Measurements from ENCODE around the gene STK32C. TPM values are rescaled to one million over a fixed set of nuclear protein-coding genes. Genes with fewer than 3 reads are reported as not detected.

STK32C gene
- total RNA-seq, 2 donors from 2014 or later: 8.4 to 9.9 TPM

DNA sequence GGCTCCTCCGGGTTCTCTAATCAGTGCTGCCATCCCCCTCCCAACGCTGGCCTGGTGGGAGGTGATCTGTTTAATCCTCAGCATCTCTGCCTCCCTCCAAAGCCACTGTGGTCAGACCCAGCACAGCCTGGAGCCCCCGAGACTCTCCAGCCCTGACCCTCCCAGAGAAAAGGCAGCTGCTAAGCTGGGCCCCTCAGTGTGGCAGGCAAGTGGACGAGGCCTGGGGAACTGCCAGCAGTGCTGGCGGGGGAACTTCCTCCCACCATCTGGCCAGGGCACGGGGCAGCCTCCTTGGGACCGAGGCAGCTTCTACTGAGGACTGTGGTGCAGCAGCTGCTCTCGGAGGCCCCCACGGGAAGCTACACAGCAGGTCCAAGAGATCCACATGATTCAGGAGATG, 69.9 kb downstream of the STK32C start:
- no peak for TF ChIP-seq CTCF (conservative IDR thresholded peaks at IDR 0.05)
- no peaks in the 10 kb centered on the region for H3K9me3 ChIP-seq (ENCODE audit: control insufficient read depth, low read length)
- Mint-ChIP-seq H3K36me3 (ENCODE audit: low read depth) (no peaks in the 10 kb centered on the region), H3K9me3 (no peaks in the 10 kb centered on the region), H3K4me1 (no peaks in the 10 kb centered on the region), H3K27me3 (ENCODE audit: insufficient read depth) (no peaks in the 10 kb centered on the region), H3K4me3 (no peak overlapping the region), H3K27ac (no peak overlapping the region)
- H3K9ac ChIP-seq (ENCODE audit: extremely low read depth, low read length, poor library complexity, severe bottlenecking): no peak overlapping the region
- H3K27ac ChIP-seq (ENCODE audit: low read depth, low read length): peak overlapping the region; percentile 38
- no peak for DNase-seq
- H3K4me1 ChIP-seq (ENCODE audit: control insufficient read depth, insufficient read depth, low read length): no peaks in the 10 kb centered on the region
- H3K27me3 ChIP-seq (ENCODE audit: control insufficient read depth, insufficient read depth, low read length, poor library complexity, severe bottlenecking): no peaks in the 10 kb centered on the region
- H3K36me3 ChIP-seq (ENCODE audit: control insufficient read depth, insufficient read depth, low read length): no peaks in the 10 kb centered on the region
- H3K4me3 ChIP-seq (ENCODE audit: low read length): no peak overlapping the region
- WGBS, 2 experiments (ENCODE audit: insufficient coverage in 1 of 2, insufficient read length in 1 of 2): 67 to 72% methylated on average over 8 to 9 of the region's 9 CpGs

GRCh38 chr10:132237396-132237795, 70.4 kb downstream of the STK32C start:
- Histone ChIP-seq H3K9me3 (ENCODE audit: control insufficient read depth, low read length) (no peaks in the 10 kb centered on the region), H3K4me3 (ENCODE audit: low read length) (no peak overlapping the region), H3K27me3 (ENCODE audit: control insufficient read depth, insufficient read depth, low read length, poor library complexity, severe bottlenecking) (no peaks in the 10 kb centered on the region), H3K27ac (ENCODE audit: low read depth, low read length) (no peak overlapping the region), H3K36me3 (ENCODE audit: control insufficient read depth, insufficient read depth, low read length) (no peaks in the 10 kb centered on the region), H3K4me1 (ENCODE audit: control insufficient read depth, insufficient read depth, low read length) (no peaks in the 10 kb centered on the region), H3K9ac (ENCODE audit: extremely low read depth, low read length, poor library complexity, severe bottlenecking) (no peak overlapping the region)
- H3K27me3 Mint-ChIP-seq (ENCODE audit: insufficient read depth): no peaks in the 10 kb centered on the region
- no peaks in the 10 kb centered on the region for H3K36me3 Mint-ChIP-seq (ENCODE audit: low read depth)
- H3K9me3 Mint-ChIP-seq: no peaks in the 10 kb centered on the region
- no peak overlapping the region for H3K4me3 Mint-ChIP-seq
- H3K27ac Mint-ChIP-seq: no peak overlapping the region
- 86 to 92% methylated on average over 5 to 15 of the region's 15 CpGs for WGBS, 2 experiments (ENCODE audit: insufficient coverage in 1 of 2, insufficient read length in 1 of 2)
- no peak for TF ChIP-seq CTCF (conservative IDR thresholded peaks at IDR 0.05)
- no peaks in the 10 kb centered on the region for H3K4me1 Mint-ChIP-seq
- no peak for DNase-seq

- 93 to 95% methylated on average over 12 to 13 of the region's 13 CpGs for WGBS, 2 experiments (ENCODE audit: insufficient coverage in 1 of 2, insufficient read length in 1 of 2)
- Histone ChIP-seq H3K36me3 (ENCODE audit: control insufficient read depth, insufficient read depth, low read length) (no peaks in the 10 kb centered on the region), H3K9ac (ENCODE audit: extremely low read depth, low read length, poor library complexity, severe bottlenecking) (no peak overlapping the region), H3K27ac (ENCODE audit: low read depth, low read length) (no peak overlapping the region), H3K4me3 (ENCODE audit: low read length) (no peak overlapping the region), H3K27me3 (ENCODE audit: control insufficient read depth, insufficient read depth, low read length, poor library complexity, severe bottlenecking) (no peaks in the 10 kb centered on the region), H3K4me1 (ENCODE audit: control insufficient read depth, insufficient read depth, low read length) (no peaks in the 10 kb centered on the region), H3K9me3 (ENCODE audit: control insufficient read depth, low read length) (no peaks in the 10 kb centered on the region)
- no peak for TF ChIP-seq CTCF (conservative IDR thresholded peaks at IDR 0.05)
- H3K36me3 Mint-ChIP-seq (ENCODE audit: low read depth): no peaks in the 10 kb centered on the region
- no peak overlapping the region for H3K27ac Mint-ChIP-seq
- no peaks in the 10 kb centered on the region for H3K9me3 Mint-ChIP-seq
- DNase-seq: no peak
- no peaks in the 10 kb centered on the region for H3K27me3 Mint-ChIP-seq (ENCODE audit: insufficient read depth)
- H3K4me3 Mint-ChIP-seq: no peak overlapping the region
- H3K4me1 Mint-ChIP-seq: no peaks in the 10 kb centered on the region
Measured at GRCh38 chr10:132236881-132237280, 70.9 kb downstream of the STK32C start.

All from endodermal cell (in vitro differentiated cells).